NCI-H128 (cell line): Measurements from ENCODE around the gene ZNF407.

Source experiments
- DNase-seq: peaks from one replicate; lab custom pipeline; 2025; ENCODE audit not compliant: unreplicated experiment; lab: John Stamatoyannopoulos, UW

Gene ZNF407

GRCh38 chr18:74820160-74820780 lies 222.6 kb downstream of the ZNF407 start:
- no peak for DNase-seq

DNA sequence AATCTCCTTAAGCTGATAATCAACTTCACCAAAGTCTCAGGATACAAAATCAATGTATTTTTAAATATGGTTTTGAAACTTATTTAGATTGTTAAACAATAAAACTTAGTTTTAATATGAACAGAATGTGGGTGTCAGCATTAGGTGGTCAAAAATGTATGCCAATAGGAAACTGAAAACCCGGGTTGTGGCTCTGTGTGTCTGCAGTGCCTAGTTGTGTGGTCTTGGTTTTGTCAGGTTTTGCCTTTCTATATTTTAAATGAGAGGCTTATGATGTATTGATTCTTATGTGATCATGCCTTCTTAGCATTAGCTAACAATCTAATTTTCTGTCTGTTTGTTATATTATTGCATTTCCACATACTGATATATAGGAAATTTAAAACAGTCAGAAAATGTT lies 227.8 kb downstream of the ZNF407 start:
- no peak for DNase-seq

- no peak for DNase-seq
Measured at GRCh38 chr18:74826572-74826971, 228.9 kb downstream of the ZNF407 start.

- DNase-seq: no peak
Measured at GRCh38 chr18:74828200-74828599, 230.5 kb downstream of the ZNF407 start.

GRCh38 chr18:74831571-74832250 lies 234.0 kb downstream of the ZNF407 start:
- no peak for DNase-seq

DNA sequence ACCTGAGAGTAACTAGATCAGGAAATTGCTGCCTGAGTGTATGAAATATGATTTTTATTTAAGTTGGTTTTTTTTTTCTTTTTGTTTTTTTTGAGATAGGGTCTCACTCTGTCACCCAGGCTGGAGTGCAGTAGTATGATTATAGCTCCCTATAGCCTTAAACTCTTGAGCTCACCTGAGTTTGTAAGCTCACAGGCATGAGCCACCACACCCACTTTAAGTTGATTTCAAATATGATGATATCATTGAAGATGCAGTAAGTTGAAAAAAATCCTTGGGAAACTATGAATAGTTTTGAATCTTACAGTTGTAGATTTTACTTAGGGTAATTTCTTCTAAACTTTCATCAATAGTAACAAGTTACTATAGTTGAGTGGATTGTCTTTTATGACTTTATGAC lies 234.7 kb downstream of the ZNF407 start:
- no peak for DNase-seq

DNA sequence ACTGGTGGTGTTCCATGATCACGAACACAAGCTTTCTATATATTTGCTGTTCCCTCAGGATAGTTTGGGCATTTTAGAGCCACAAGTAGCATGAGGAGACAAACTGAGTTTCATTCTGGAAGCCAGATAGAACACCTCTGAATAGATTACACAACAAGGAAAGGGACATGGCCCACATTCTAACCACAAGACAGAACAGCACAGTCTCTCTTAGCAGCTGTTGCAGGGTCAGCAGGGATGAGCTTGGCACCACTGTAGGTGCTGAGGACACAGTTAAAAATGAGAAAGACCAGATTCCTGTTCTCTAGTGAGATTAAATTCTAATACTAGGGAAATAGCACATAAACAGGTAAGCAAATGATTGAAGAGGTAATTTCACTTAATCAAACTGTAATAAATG lies 235.3 kb downstream of the ZNF407 start:
- no peak for DNase-seq

GRCh38 chr18:74834424-74835309 lies 237.0 kb downstream of the ZNF407 start:
- DNase-seq: no peak

DNA sequence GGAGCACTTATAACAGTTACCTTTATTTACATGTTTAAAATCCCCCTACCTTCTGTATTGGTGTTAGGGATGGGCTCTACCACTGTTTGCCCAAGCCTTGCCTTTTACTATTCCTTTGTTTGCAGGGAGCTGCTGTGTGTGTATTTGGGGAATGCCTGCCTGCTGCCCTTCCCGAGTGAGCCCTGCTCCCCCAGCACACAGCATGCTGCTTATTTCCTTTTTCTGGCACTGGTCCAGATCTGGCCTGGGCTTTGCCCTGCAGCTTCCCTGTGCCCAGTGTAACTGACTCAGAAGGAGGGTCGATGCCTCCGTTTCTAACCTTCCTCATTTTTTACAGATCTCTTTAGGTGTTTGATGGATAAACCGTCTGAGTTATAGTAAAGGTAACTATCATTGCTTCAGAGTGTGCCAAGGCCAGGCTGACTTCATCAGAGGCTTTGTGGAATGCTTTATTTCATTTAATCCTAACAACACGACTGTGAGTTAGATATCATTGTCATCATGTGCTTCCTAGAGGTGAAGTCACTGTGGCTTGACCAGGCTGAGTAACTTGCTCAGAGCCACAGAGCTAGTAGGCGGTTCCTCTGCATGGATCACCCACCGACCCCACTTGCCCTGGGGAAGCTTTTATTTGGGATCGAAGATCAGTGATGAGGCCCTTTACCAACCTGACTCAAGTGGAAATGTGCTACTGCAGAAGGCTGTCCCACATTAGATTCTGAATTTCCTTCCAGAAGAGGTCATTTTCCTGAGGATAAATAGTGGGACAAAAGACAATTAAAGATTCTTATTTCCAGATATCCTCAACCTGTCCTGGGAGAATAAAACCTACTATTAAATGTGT lies 238.8 kb downstream of the ZNF407 start:
- peak; percentile 8 for DNase-seq

- no peak for DNase-seq
Measured at GRCh38 chr18:74840492-74841167, 243.0 kb downstream of the ZNF407 start.

- no peak for DNase-seq
Measured at GRCh38 chr18:74841248-74841647, 243.6 kb downstream of the ZNF407 start.

- DNase-seq: no peak
Measured at GRCh38 chr18:74849301-74849700, 251.6 kb downstream of the ZNF407 start.

DNA sequence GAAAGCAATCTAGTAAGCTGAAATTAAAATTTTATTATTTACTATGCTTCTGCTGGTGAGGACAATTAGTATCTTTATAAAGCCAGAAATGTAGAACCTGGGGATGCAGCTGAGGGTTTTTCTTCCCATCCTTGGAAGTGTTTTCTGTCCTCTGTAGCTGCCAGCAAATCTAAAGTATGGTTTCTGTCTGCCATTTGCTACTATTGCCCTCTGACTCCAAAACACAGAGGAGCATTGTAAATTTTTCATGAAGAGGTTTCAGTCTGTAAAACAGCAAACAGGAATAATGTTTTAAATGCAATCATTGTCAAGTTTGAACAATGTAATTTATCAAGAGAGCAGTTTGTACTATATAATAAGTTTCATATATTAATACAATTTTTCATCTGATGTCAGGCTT lies 258.8 kb downstream of the ZNF407 start:
- no peak for DNase-seq

- no peak for DNase-seq
Measured at GRCh38 chr18:74856928-74857327, 259.3 kb downstream of the ZNF407 start.

GRCh38 chr18:74857901-74858300 lies 260.2 kb downstream of the ZNF407 start:
- DNase-seq: no peak

- DNase-seq: no peak
Measured at GRCh38 chr18:74861154-74861553, 263.5 kb downstream of the ZNF407 start.

GRCh38 chr18:74862094-74862493 lies 264.4 kb downstream of the ZNF407 start:
- no peak for DNase-seq

DNA sequence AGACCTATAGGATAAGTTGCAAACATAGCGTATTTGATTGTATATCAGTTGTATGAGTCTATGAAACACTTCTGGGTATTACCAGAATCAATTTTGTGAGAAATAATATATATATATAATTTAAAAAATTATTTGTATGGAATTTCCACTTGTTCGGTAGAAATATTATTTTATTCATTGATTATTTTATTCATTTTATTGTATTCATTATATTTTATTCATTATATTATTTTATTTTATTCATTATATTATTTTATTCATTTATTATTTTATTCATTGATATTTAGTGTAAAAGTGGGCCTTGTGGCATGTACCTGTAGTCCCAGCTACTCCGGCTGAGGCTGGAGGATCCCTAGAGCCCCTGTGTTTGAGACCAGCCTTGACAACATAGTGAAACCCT lies 268.9 kb downstream of the ZNF407 start:
- no peak for DNase-seq

GRCh38 chr18:74868461-74868860 lies 270.8 kb downstream of the ZNF407 start:
- no peak for DNase-seq
